ENCODE data around the gene CASP5.

The CASP5 gene

GRCh38 chr11:104965735-104966134 is 57.2 kb downstream of the CASP5 start:
- no peak for DNase-seq

DNA sequence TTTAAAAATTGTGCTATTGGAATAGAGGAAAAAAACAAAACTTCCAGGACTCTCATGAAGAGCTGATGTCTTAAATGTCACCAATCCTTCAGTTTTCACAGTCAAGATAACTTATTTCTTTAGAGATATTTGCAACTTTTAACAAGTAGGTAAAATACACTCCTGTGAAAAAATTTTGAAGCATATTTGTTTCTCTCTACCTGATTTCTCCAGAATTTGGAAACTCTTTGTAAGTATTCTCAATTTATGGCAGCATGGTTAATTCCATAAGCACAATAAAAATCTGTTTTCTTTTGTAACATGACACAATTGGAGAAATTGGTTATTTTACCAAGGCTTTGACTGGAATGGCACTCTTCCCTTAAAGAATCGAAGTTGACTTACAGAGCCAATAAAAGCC is 58.7 kb downstream of the CASP5 start:
- DNase-seq = no peak

GRCh38 chr11:104962852-104963251 is 60.1 kb downstream of the CASP5 start:
- no peak for DNase-seq

GRCh38 chr11:104957280-104957679 is 65.7 kb downstream of the CASP5 start:
- DNase-seq = no peak

DNA sequence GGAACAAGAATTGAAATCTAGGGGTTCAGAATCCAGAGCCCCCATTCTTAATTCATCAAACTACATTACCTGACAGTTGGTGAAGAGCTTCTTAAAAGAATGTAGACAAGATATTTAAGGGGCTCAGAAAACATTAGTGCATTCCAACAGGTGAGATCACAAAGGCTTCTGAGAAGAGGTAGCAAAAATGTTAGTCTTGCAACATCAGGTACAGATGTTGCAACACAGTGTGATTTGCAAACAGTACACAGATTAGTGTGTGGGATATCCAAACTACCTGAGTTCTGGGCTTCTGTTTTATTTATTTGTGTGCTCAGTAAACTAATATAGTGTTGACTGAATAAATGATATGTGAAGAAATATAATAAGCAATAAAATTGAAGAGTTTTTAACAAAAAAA is 66.4 kb downstream of the CASP5 start:
- no peak for DNase-seq

GRCh38 chr11:104946907-104947306 is 76.1 kb downstream of the CASP5 start:
- DNase-seq = peak; percentile 76

Data from MV-4-11 (cell line).